K562 (cell line): ENCODE data around the gene GSTO2. TPM values are rescaled to one million over a fixed set of nuclear protein-coding genes. Genes with fewer than 3 reads are reported as not detected.
A peak's percentile ranks its signal among the peaks of the same experiment; 100 is the strongest.

Experiments
- AFF4 ChIP-seq: sonication (generic); formaldehyde crosslinking; IDR thresholded peaks from 2 replicates; pipeline ENCODE4 v1.8.0; 2023; ENCODE audit warnings: mild to moderate bottlenecking, missing genetic modification reagents
- BCL6 ChIP-seq: fragments of 250-450 bp; sonication (Bioruptor Pico); IDR thresholded peaks from 2 replicates; pipeline ENCODE4 v1.4.0; 2020
- CTBP1 ChIP-seq: fragments of 450-650 bp; IDR thresholded peaks from 2 replicates; pipeline ENCODE4 v1.6.1; 2016; ENCODE audit warnings: borderline replicate concordance
- E2F4 ChIP-seq: sonication (generic); formaldehyde crosslinking; IDR thresholded peaks from 2 replicates; pipeline ENCODE4 v1.8.0; 2022; ENCODE audit warnings: mild to moderate bottlenecking, low read depth, missing genetic modification reagents
- E2F5 ChIP-seq: sonication (generic); formaldehyde crosslinking; IDR thresholded peaks from 2 replicates; pipeline ENCODE4 v1.8.0; 2022; ENCODE audit warnings: mild to moderate bottlenecking, missing genetic modification reagents
- EHMT2 ChIP-seq: fragments of 450-650 bp; IDR thresholded peaks from 2 replicates; pipeline ENCODE4 v1.6.1; 2018; ENCODE audit warnings: antibody characterized with exemption
- HEY1 ChIP-seq: fragments of 250-450 bp; sonication (Bioruptor Pico); IDR thresholded peaks from 2 replicates; pipeline ENCODE4 v1.5.0; 2020; ENCODE audit warnings: mild to moderate bottlenecking, moderate library complexity, borderline replicate concordance
- HNRNPL ChIP-seq: fragments of 200-400 bp; formaldehyde crosslinking; IDR thresholded peaks from 2 replicates; pipeline ENCODE4 v1.6.1; 2017; ENCODE audit warnings: low read depth, mild to moderate bottlenecking, low read length
- JUN ChIP-seq, 2 experiments: sonication (generic) in 1 of 2; formaldehyde crosslinking in 1 of 2; IDR thresholded peaks; 2 replicates each; pipeline versions ENCODE4 v1.6.1 to v1.8.0; 2012 to 2022; ENCODE audit warnings: borderline replicate concordance in 2 of 2, mild to moderate bottlenecking in 2 of 2, improper control_type of control experiment in 1 of 2, low read depth in 1 of 2, low read length in 1 of 2, missing genetic modification reagents in 1 of 2
- MXI1 ChIP-seq: IDR thresholded peaks from 2 replicates; pipeline ENCODE4 v1.6.1; 2011; ENCODE audit warnings: low read depth, mild to moderate bottlenecking, improper control_type of control experiment, low read length
- MYBL2 ChIP-seq, 2 experiments: fragments of 450-650 bp in 1 of 2; sonication (generic) in 1 of 2; formaldehyde crosslinking in 1 of 2; IDR thresholded peaks; 2 replicates each; pipeline versions ENCODE4 v1.6.1 to v1.8.1; 2017 to 2022; ENCODE audit warnings: borderline replicate concordance in 1 of 2, inconsistent platforms in 1 of 2, low read depth in 1 of 2, mild to moderate bottlenecking in 1 of 2, missing genetic modification reagents in 1 of 2, moderate library complexity in 1 of 2
- POLR2A ChIP-seq: fragments of 450-650 bp; conservative IDR thresholded peaks from 2 replicates; pipeline ENCODE4 v1.6.1; 2016
- POLR3G ChIP-seq: IDR thresholded peaks from 2 replicates; pipeline ENCODE4 v1.6.1; 2011; ENCODE audit not compliant: insufficient read length, insufficient replicate concordance; ENCODE audit errors: extremely low read depth
- RBM17 ChIP-seq: fragments of 200-400 bp; formaldehyde crosslinking; IDR thresholded peaks from 2 replicates; pipeline ENCODE4 v1.6.1; 2017; ENCODE audit warnings: low read depth, mild to moderate bottlenecking, low read length, borderline replicate concordance
- ZBTB17 ChIP-seq: fragments of 450-650 bp; formaldehyde crosslinking; IDR thresholded peaks from 2 replicates; pipeline ENCODE4 v1.4.0; 2020; ENCODE audit warnings: mild to moderate bottlenecking
- ZNF24 ChIP-seq: fragments of 450-650 bp; IDR thresholded peaks from 2 replicates; pipeline ENCODE4 v1.6.1; 2016
- ZNF3 ChIP-seq: fragments of 250-450 bp; sonication (Bioruptor Pico); IDR thresholded peaks from 2 replicates; pipeline ENCODE4 v1.5.0; 2021; ENCODE audit warnings: mild to moderate bottlenecking, moderate library complexity
- ZNF347 ChIP-seq: fragments of 450-650 bp; formaldehyde crosslinking; IDR thresholded peaks from 2 replicates; pipeline ENCODE4 v1.4.0; 2020; ENCODE audit warnings: low read depth, mild to moderate bottlenecking, moderate library complexity
- polyA plus RNA-seq, 8 experiments: library from polyadenylated mRNA; depleted of rRNA in 4 of 8; stranded (reverse) in 5 of 8; unstranded in 3 of 8; fragments of >200 nt; fragmentation: Nextera tagmentation in 2 of 8; fragmentation: Illumina TruSeq in 1 of 8; extraction: Ambion mirVana in 2 of 8; extraction: Trizol in 1 of 8; gene quantifications; 2 replicates each; pipeline versions ENCODE4 v1.2.1 to v1.2.3, GENCODE V29; 2011 to 2014; ENCODE audit warnings: inconsistent platforms in 1 of 8, missing spikeins in 1 of 8
- total RNA-seq, 7 experiments: library from RNA; depleted of rRNA in 6 of 7; stranded (reverse); fragments of >200 nt in 6 of 7; fragmentation: Illumina TruSeq in 2 of 7; extraction: Trizol in 2 of 7; gene quantifications; 2 replicates each; pipeline versions ENCODE4 v1.2.1 to v1.2.3, GENCODE V29; 2011 to 2021; ENCODE audit warnings: low replicate concordance in 1 of 7
- TF ChIP-seq, protein P1 (sequence below): fragments of 450-650 bp; IDR thresholded peaks from 2 replicates; pipeline ENCODE4 v1.6.1; 2017; ENCODE audit warnings: mild to moderate bottlenecking, moderate library complexity

The GSTO2 gene
- total and polyA plus RNA-seq, 9 of the 15 experiments (the other 6 are each of a cell fraction or from before 2014, with no cell fraction given) = 0.18 to 1.8 (median 0.90) TPM

GRCh38 chr10:104349623-104350126 is 80.7 kb downstream of the GSTO2 start (continued):
- no peak for TF ChIP-seq MXI1
- no peak for TF ChIP-seq ZNF24
- no peak for TF ChIP-seq HEY1
- TF ChIP-seq JUN (IDR thresholded peaks at IDR 0.05; ENCODE audit: borderline replicate concordance, low read depth, low read length) = 0 out of 2 replicates have a peak, but pooled peaks have one; percentile 11
- no peak for TF ChIP-seq JUN (CRISPR knock-in tag; IDR thresholded peaks at IDR 0.05; ENCODE audit: borderline replicate concordance)
- no peak for TF ChIP-seq HNRNPL
- no peak for TF ChIP-seq POLR3G
- TF ChIP-seq E2F4 = no peak
- TF ChIP-seq, protein P1, sequence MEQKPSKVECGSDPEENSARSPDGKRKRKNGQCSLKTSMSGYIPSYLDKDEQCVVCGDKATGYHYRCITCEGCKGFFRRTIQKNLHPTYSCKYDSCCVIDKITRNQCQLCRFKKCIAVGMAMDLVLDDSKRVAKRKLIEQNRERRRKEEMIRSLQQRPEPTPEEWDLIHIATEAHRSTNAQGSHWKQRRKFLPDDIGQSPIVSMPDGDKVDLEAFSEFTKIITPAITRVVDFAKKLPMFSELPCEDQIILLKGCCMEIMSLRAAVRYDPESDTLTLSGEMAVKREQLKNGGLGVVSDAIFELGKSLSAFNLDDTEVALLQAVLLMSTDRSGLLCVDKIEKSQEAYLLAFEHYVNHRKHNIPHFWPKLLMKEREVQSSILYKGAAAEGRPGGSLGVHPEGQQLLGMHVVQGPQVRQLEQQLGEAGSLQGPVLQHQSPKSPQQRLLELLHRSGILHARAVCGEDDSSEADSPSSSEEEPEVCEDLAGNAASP = no peak
- no peak for TF ChIP-seq ZBTB17 (CRISPR knock-in tag)
- TF ChIP-seq POLR2A = no peak
- TF ChIP-seq ZNF3 (CRISPR knock-in tag) = no peak
- TF ChIP-seq E2F5 (CRISPR knock-in tag) = no peak
- TF ChIP-seq RBM17 = no peak
- TF ChIP-seq AFF4 (CRISPR knock-in tag) = no peak
- TF ChIP-seq CTBP1 = peak; percentile 61; the same call in 1 of the 2 replicates
- no peak for TF ChIP-seq BCL6 (CRISPR knock-in tag)
- no peak for TF ChIP-seq ZNF347
- peak; percentile 42; the same call in 1 of the 2 replicates for TF ChIP-seq EHMT2
- no peak for TF ChIP-seq MYBL2 (IDR thresholded peaks at IDR 0.05; ENCODE audit: low read depth)
- TF ChIP-seq MYBL2 (CRISPR knock-in tag; IDR thresholded peaks at IDR 0.05; ENCODE audit: borderline replicate concordance) = no peak
